PC-3 (cell line): ENCODE data around the gene ATOSA. TPM values are rescaled to one million over a fixed set of nuclear protein-coding genes. Genes with fewer than 3 reads are reported as not detected.

Source experiments
- ATAC-seq: fragments of 200-7000 bp; cut with Tn5 transposase; 2 replicates; pipeline ENCODE4 v1.9.1; 2020; ENCODE audit warnings: mild to moderate bottlenecking, moderate library complexity
- BruUV-seq: library from RNA; stranded (reverse); fragments of 400-500 nt; replicated peaks from 2 replicates; lab custom pipeline; 2021; lab: Mats Ljungman, UMichigan
- CTCF ChIA-PET: fragments of 300-600 bp; sonication (Branson Sonifier 250); formaldehyde crosslinking; loops from one replicate; lab custom pipeline; 2022; ENCODE audit warnings: antibody characterized with exemption; lab: Charles Lee
- POLR2A ChIA-PET: fragments of 300-600 bp; sonication (Branson Sonifier 250); formaldehyde crosslinking; loops from one replicate; lab custom pipeline; 2022; ENCODE audit warnings: antibody characterized with exemption; ENCODE audit not compliant: unreplicated experiment; lab: Charles Lee
- DNase-seq: peaks from one replicate; pipeline ENCODE4 v3.0.0-alpha.2; 2015
- H2AFZ ChIP-seq: fragments of 300-600 bp; sonication (generic); 2 replicates; pipeline ENCODE4 v1.6.0; 2016; ENCODE audit warnings: antibody characterized with exemption, low read length
- H3F3A ChIP-seq: fragments of 300-600 bp; sonication (generic); one replicate; pipeline ENCODE4 v1.6.0; 2017; ENCODE audit warnings: antibody characterized with exemption, low read length, control low read depth, mild to moderate bottlenecking; ENCODE audit not compliant: unreplicated experiment
- H3K27ac ChIP-seq: fragments of 300-600 bp; sonication (generic); 2 replicates; pipeline ENCODE4 v1.5.1; 2016; ENCODE audit warnings: mild to moderate bottlenecking, low read length
- H3K27me3 ChIP-seq: fragments of 300-600 bp; sonication (generic); 2 replicates; pipeline ENCODE4 v1.6.1; 2016; ENCODE audit warnings: low read length, mixed read lengths
- H3K36me3 ChIP-seq: fragments of 300-600 bp; sonication (generic); 2 replicates; pipeline ENCODE4 v1.6.1; 2016; ENCODE audit warnings: low read depth, mixed run types, low read length, mixed read lengths
- H3K4me1 ChIP-seq: fragments of 300-600 bp; sonication (generic); 2 replicates; pipeline ENCODE4 v1.5.1; 2016; ENCODE audit warnings: low read length; ENCODE audit not compliant: insufficient read depth
- H3K4me2 ChIP-seq: fragments of 300-600 bp; sonication (generic); 2 replicates; pipeline ENCODE4 v1.6.0; 2016; ENCODE audit warnings: low read length
- H3K4me3 ChIP-seq: fragments of 300-600 bp; sonication (generic); 2 replicates; pipeline ENCODE4 v1.5.1; 2016; ENCODE audit warnings: mild to moderate bottlenecking, low read length, mixed read lengths
- H3K79me2 ChIP-seq: fragments of 300-600 bp; sonication (generic); 2 replicates; pipeline ENCODE4 v1.6.1; 2017; ENCODE audit warnings: low read length, mixed read lengths
- H3K9ac ChIP-seq: fragments of 300-600 bp; sonication (generic); 2 replicates; pipeline ENCODE4 v1.6.0; 2016; ENCODE audit warnings: mild to moderate bottlenecking, low read length
- H3K9me2 ChIP-seq: fragments of 300-600 bp; sonication (generic); replicated peaks from 2 replicates; pipeline ENCODE4 v1.6.1; 2016; ENCODE audit warnings: mixed run types, low read length, mixed read lengths
- H3K9me3 ChIP-seq: fragments of 300-600 bp; sonication (generic); 2 replicates; pipeline ENCODE4 v1.6.1; 2016; ENCODE audit warnings: low read length, mixed read lengths
- H4K20me1 ChIP-seq: fragments of 300-600 bp; sonication (generic); 2 replicates; pipeline ENCODE4 v1.6.1; 2016; ENCODE audit warnings: low read length, mixed read lengths
- CTCF ChIP-seq: fragments of 300-600 bp; sonication (generic); conservative IDR thresholded peaks from 2 replicates; pipeline ENCODE4 v1.5.1; 2017; ENCODE audit warnings: antibody characterized with exemption, low read depth, mild to moderate bottlenecking, low read length
- EZH2 ChIP-seq: fragments of 300-600 bp; sonication (generic); IDR thresholded peaks from one replicate; pipeline ENCODE4 v1.6.1; 2017; ENCODE audit warnings: antibody characterized with exemption, mild to moderate bottlenecking, low read length; ENCODE audit not compliant: unreplicated experiment
- EZH2phosphoT487 ChIP-seq: fragments of 300-600 bp; sonication (generic); IDR thresholded peaks from 2 replicates; pipeline ENCODE4 v1.6.1; 2018; ENCODE audit warnings: mild to moderate bottlenecking, antibody characterized with exemption, low read length, borderline replicate concordance
- intact Hi-C: fragments of 100-400 bp; cut with micrococcal nuclease; formaldehyde crosslinking; loops from 2 replicates; pipeline ENCODE4 v1.9.0; 2023
- total RNA-seq: library from RNA; depleted of rRNA; stranded (reverse); fragments of >200 nt; gene quantifications from 2 replicates; pipeline ENCODE4 v1.2.3, GENCODE V29; 2014

The ATOSA gene
- total RNA-seq, 1 experiment from 2014 or later = 8.7 TPM

GRCh38 chr15:52674831-52675230, 4.4 kb downstream of the ATOSA start:
- CTCF ChIA-PET = interaction anchor here (0.6 kb wide), 1 partner anchor 344 kb away, joined by 3 read pairs; no protein-coding TSS in a partner anchor
- Histone ChIP-seq H3K4me2 (no peak overlapping the region), H3K36me3 (0 out of 2 replicates have a peak, but pooled peaks cover 3% of the 10 kb centered on the region), H2AFZ (no peak overlapping the region), H4K20me1 (no peaks in the 10 kb centered on the region), H3K4me1 (peaks cover 21% of the 10 kb centered on the region), H3K27me3 (no peaks in the 10 kb centered on the region), H3K9me2 (no peaks in the 10 kb centered on the region), H3K79me2 (peaks cover 13% of the 10 kb centered on the region), H3F3A (no peaks in the 10 kb centered on the region), H3K27ac (no peak overlapping the region), H3K9me3 (no peaks in the 10 kb centered on the region), H3K9ac (no peak overlapping the region), H3K4me3 (no peak overlapping the region)
- BruUV-seq = no TSS peak
- POLR2A ChIA-PET = no interaction called here
- intact Hi-C loops = loop anchor here (5.0 kb wide), 1 partner anchor 108 kb away; the partner anchor contains the start of gene ARPP19
- TF ChIP-seq CTCF (no peak), EZH2 (no peak), EZH2phosphoT487 (no peak)
- no peak for DNase-seq
- ATAC-seq = no peak

GRCh38 chr15:52673734-52674133, 5.5 kb downstream of the ATOSA start:
- BruUV-seq = no TSS peak

More at GRCh38 chr15:52673734-52674133, 5.5 kb downstream of the ATOSA start:
- no peak overlapping the region for H3K9ac ChIP-seq
- DNase-seq = no peak
- H3K4me2 ChIP-seq = no peak overlapping the region
- POLR2A ChIA-PET = no interaction called here
- H3K27me3 ChIP-seq = no peaks in the 10 kb centered on the region
- H3K4me1 ChIP-seq = peaks cover 20% of the 10 kb centered on the region
- 0 out of 2 replicates have a peak, but pooled peaks cover 3% of the 10 kb centered on the region for H3K36me3 ChIP-seq
- ATAC-seq = no peak
- intact Hi-C loops = no loop called here
- CTCF ChIA-PET = no interaction called here
- TF ChIP-seq EZH2phosphoT487 = no peak
- no peak for TF ChIP-seq EZH2
- no peak for TF ChIP-seq CTCF
- H2AFZ ChIP-seq = no peak overlapping the region
- no peak overlapping the region for H3K27ac ChIP-seq
- H3F3A ChIP-seq = no peaks in the 10 kb centered on the region
- H3K9me2 ChIP-seq = no peaks in the 10 kb centered on the region
- H3K79me2 ChIP-seq = peaks cover 13% of the 10 kb centered on the region
- H4K20me1 ChIP-seq = no peaks in the 10 kb centered on the region
- no peak overlapping the region for H3K4me3 ChIP-seq
- no peaks in the 10 kb centered on the region for H3K9me3 ChIP-seq
